Mucosa of stomach (tissue), 1 donor: ENCODE data around the gene HK1.
A peak's percentile ranks its signal among the peaks of the same experiment; 100 is the strongest.

Experiments used
- H3K27me3 ChIP-seq: one replicate; pipeline ENCODE4 v1.7.0; 2013; ENCODE audit warnings: mild to moderate bottlenecking, low read length; ENCODE audit not compliant: control insufficient read depth, insufficient read depth
- H3K36me3 ChIP-seq: one replicate; pipeline ENCODE4 v1.7.0; 2013; ENCODE audit warnings: low read length; ENCODE audit not compliant: control insufficient read depth, insufficient read depth
- H3K4me1 ChIP-seq: one replicate; pipeline ENCODE4 v1.7.0; 2013; ENCODE audit warnings: mild to moderate bottlenecking, low read length; ENCODE audit not compliant: control insufficient read depth, insufficient read depth
- H3K4me3 ChIP-seq: one replicate; pipeline ENCODE4 v1.7.0; 2013; ENCODE audit warnings: low read length
- H3K9ac ChIP-seq: one replicate; pipeline ENCODE4 v1.7.0; 2013; ENCODE audit warnings: mild to moderate bottlenecking, low read length, moderate library complexity
- H3K9me3 ChIP-seq: one replicate; pipeline ENCODE4 v1.7.0; 2013; ENCODE audit warnings: mild to moderate bottlenecking, low read length, moderate library complexity; ENCODE audit not compliant: control insufficient read depth
- donor health status: Pancreatic carcinoma.

Gene HK1

GRCh38 chr10:69360485-69361302, 82.4 kb downstream of the HK1 start:
- Histone ChIP-seq H3K9ac (peak overlapping the region; percentile 38), H3K4me1 (peaks cover 53% of the 10 kb centered on the region), H3K36me3 (peaks cover under 1% of the 10 kb centered on the region), H3K4me3 (no peak overlapping the region), H3K27me3 (no peaks in the 10 kb centered on the region), H3K9me3 (no peaks in the 10 kb centered on the region)

GRCh38 chr10:69361303-69361614, 83.0 kb downstream of the HK1 start:
- no peak overlapping the region for H3K4me3 ChIP-seq
- H3K36me3 ChIP-seq, result peaks cover 6% of the 10 kb centered on the region
- H3K9me3 ChIP-seq, result no peaks in the 10 kb centered on the region
- no peak overlapping the region for H3K9ac ChIP-seq
- peaks cover 53% of the 10 kb centered on the region for H3K4me1 ChIP-seq
- H3K27me3 ChIP-seq, result no peaks in the 10 kb centered on the region

GRCh38 chr10:69362471-69362954, 84.2 kb downstream of the HK1 start:
- Histone ChIP-seq H3K27me3 (no peaks in the 10 kb centered on the region), H3K4me3 (no peak overlapping the region), H3K4me1 (peaks cover 59% of the 10 kb centered on the region), H3K9ac (no peak overlapping the region), H3K9me3 (no peaks in the 10 kb centered on the region), H3K36me3 (peaks cover 7% of the 10 kb centered on the region)

- peaks cover 57% of the 10 kb centered on the region for H3K4me1 ChIP-seq
- no peaks in the 10 kb centered on the region for H3K9me3 ChIP-seq
- H3K36me3 ChIP-seq, result peaks cover 13% of the 10 kb centered on the region
- no peak overlapping the region for H3K4me3 ChIP-seq
- no peak overlapping the region for H3K9ac ChIP-seq
- H3K27me3 ChIP-seq, result no peaks in the 10 kb centered on the region
Measured at GRCh38 chr10:69363666-69364065, 85.4 kb downstream of the HK1 start.

- Histone ChIP-seq H3K9ac (no peak overlapping the region), H3K4me3 (no peak overlapping the region), H3K9me3 (no peaks in the 10 kb centered on the region), H3K4me1 (peaks cover 50% of the 10 kb centered on the region), H3K27me3 (no peaks in the 10 kb centered on the region), H3K36me3 (peaks cover 17% of the 10 kb centered on the region)
Measured at GRCh38 chr10:69364232-69364940, 86.1 kb downstream of the HK1 start.

- Histone ChIP-seq H3K9me3 (no peaks in the 10 kb centered on the region), H3K27me3 (no peaks in the 10 kb centered on the region), H3K9ac (no peak overlapping the region), H3K4me3 (no peak overlapping the region), H3K4me1 (peaks cover 26% of the 10 kb centered on the region), H3K36me3 (peaks cover 26% of the 10 kb centered on the region)
Measured at GRCh38 chr10:69366738-69367137, 88.4 kb downstream of the HK1 start.

- no peaks in the 10 kb centered on the region for H3K9me3 ChIP-seq
- no peak overlapping the region for H3K4me3 ChIP-seq
- no peaks in the 10 kb centered on the region for H3K27me3 ChIP-seq
- peaks cover 20% of the 10 kb centered on the region for H3K4me1 ChIP-seq
- no peak overlapping the region for H3K9ac ChIP-seq
- H3K36me3 ChIP-seq, result peaks cover 26% of the 10 kb centered on the region
Measured at GRCh38 chr10:69367469-69367868, 89.2 kb downstream of the HK1 start.

GRCh38 chr10:69372126-69372980, 94.1 kb downstream of the HK1 start:
- H3K9me3 ChIP-seq, result no peaks in the 10 kb centered on the region
- H3K9ac ChIP-seq, result no peak overlapping the region
- peaks cover 23% of the 10 kb centered on the region for H3K36me3 ChIP-seq
- peaks cover 32% of the 10 kb centered on the region for H3K4me1 ChIP-seq
- no peaks in the 10 kb centered on the region for H3K27me3 ChIP-seq
- H3K4me3 ChIP-seq, result no peak overlapping the region

- H3K4me3 ChIP-seq, result no peak overlapping the region
- H3K4me1 ChIP-seq, result peaks cover 31% of the 10 kb centered on the region
- H3K9ac ChIP-seq, result no peak overlapping the region
- no peaks in the 10 kb centered on the region for H3K27me3 ChIP-seq
- no peaks in the 10 kb centered on the region for H3K9me3 ChIP-seq
- peaks cover 14% of the 10 kb centered on the region for H3K36me3 ChIP-seq
Measured at GRCh38 chr10:69374242-69374641, 95.9 kb downstream of the HK1 start.

- peaks cover 11% of the 10 kb centered on the region for H3K36me3 ChIP-seq
- no peaks in the 10 kb centered on the region for H3K27me3 ChIP-seq
- H3K9me3 ChIP-seq, result no peaks in the 10 kb centered on the region
- H3K4me3 ChIP-seq, result no peak overlapping the region
- no peak overlapping the region for H3K9ac ChIP-seq
- H3K4me1 ChIP-seq, result peaks cover 31% of the 10 kb centered on the region
Measured at GRCh38 chr10:69374931-69375306, 96.6 kb downstream of the HK1 start.

- no peak overlapping the region for H3K9ac ChIP-seq
- H3K4me1 ChIP-seq, result peaks cover 31% of the 10 kb centered on the region
- H3K9me3 ChIP-seq, result no peaks in the 10 kb centered on the region
- no peaks in the 10 kb centered on the region for H3K27me3 ChIP-seq
- peaks cover 8% of the 10 kb centered on the region for H3K36me3 ChIP-seq
- H3K4me3 ChIP-seq, result no peak overlapping the region
Measured at GRCh38 chr10:69375307-69376151, 97.2 kb downstream of the HK1 start.
